NCI-H2107 (cell line): Measurements from ENCODE around the gene DNLZ.

Source experiments
- DNase-seq: peaks from one replicate; lab custom pipeline; 2025; lab: John Stamatoyannopoulos, UW

The DNLZ gene

GRCh38 chr9:136375096-136375495 lies 11.6 kb upstream of the DNLZ start:
- no peak for DNase-seq

- no peak for DNase-seq
Measured at GRCh38 chr9:136374183-136374575, 10.6 kb upstream of the DNLZ start.

GRCh38 chr9:136373300-136374182 lies 10.0 kb upstream of the DNLZ start, which contains the start of gene CARD9:
Gene CARD9, minus strand, starts transcription at chr9:136373669. Its CDS starts 1,591 bp downstream, at chr9:136372078.
- DNase-seq = no peak

GRCh38 chr9:136372561-136373299 lies 9.2 kb upstream of the DNLZ start:
- DNase-seq = no peak

GRCh38 chr9:136372006-136372405 lies 8.5 kb upstream of the DNLZ start:
- DNase-seq = no peak

GRCh38 chr9:136371533-136371880 lies 8.0 kb upstream of the DNLZ start:
- no peak for DNase-seq

- no peak for DNase-seq
Measured at GRCh38 chr9:136370687-136371532, 7.4 kb upstream of the DNLZ start.

GRCh38 chr9:136370037-136370436 lies 6.5 kb upstream of the DNLZ start:
- no peak for DNase-seq

- no peak for DNase-seq
Measured at GRCh38 chr9:136368190-136368589, 4.6 kb upstream of the DNLZ start.

- no peak for DNase-seq
Measured at GRCh38 chr9:136367296-136368145, 4.0 kb upstream of the DNLZ start.

GRCh38 chr9:136366826-136367225 lies 3.3 kb upstream of the DNLZ start:
- DNase-seq = no peak

- DNase-seq = no peak
Measured at GRCh38 chr9:136365775-136366222, 2.3 kb upstream of the DNLZ start.

- DNase-seq = no peak
Measured at GRCh38 chr9:136364942-136365774, 1.6 kb upstream of the DNLZ start.

- DNase-seq = no peak
Measured at GRCh38 chr9:136363949-136364748, 605 bp upstream of the DNLZ start.

GRCh38 chr9:136362450-136362784 lies 1.1 kb downstream of the DNLZ start:
- no peak for DNase-seq

- DNase-seq = no peak
Measured at GRCh38 chr9:136361754-136362449, 1.6 kb downstream of the DNLZ start.

GRCh38 chr9:136361047-136361753 lies 2.3 kb downstream of the DNLZ start:
- no peak for DNase-seq
